ENCODE measurements around the gene CYP4F11. TPM values are rescaled to one million over a fixed set of nuclear protein-coding genes. Genes with fewer than 3 reads are reported as not detected.

Gene CYP4F11
- total RNA-seq, 2 experiments from 2014 or later: not detected

DNA sequence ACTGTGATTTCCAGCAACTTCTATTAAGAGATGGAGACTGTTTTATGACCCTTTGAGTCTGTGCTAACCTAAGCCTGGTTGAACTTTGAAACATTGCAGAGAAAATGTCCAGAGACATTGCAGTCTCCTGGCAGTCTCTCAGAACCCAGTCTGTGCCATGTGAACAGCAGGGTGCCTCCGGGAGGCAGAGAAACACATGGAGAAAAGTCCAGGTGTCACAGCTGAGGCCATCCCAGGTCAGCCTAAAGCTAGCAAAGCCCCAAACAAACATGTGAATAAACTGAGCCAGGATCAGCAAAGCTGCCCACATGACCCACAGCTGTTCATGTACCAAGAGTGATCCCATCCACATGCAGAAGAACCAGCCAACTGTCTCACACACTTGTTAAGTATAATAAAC is 7.8 kb downstream of the CYP4F11 start:
- Histone ChIP-seq H3K36me3 (ENCODE audit: insufficient read depth, low read length) (no peaks in the 10 kb centered on the region), H3K27me3 (ENCODE audit: control insufficient read depth in 1 of 2, insufficient read depth in 2 of 2, low read length in 2 of 2) (peaks cover 53 to 57% of the 10 kb centered on the region in 2 experiments), H3K9me3 (ENCODE audit: control insufficient read depth in 1 of 2, insufficient read depth in 1 of 2, low read length in 2 of 2) (no peaks in the 10 kb centered on the region), H3K27ac (ENCODE audit: low read depth in 1 of 2, low read length in 2 of 2) (no peak overlapping the region), H3K4me3 (ENCODE audit: low read length) (no peak overlapping the region), H3K4me1 (ENCODE audit: insufficient read depth, low read length) (no peaks in the 10 kb centered on the region)
- intact Hi-C loops (cut with DNase I, micrococcal nuclease): no loop called here
- no peak for DNase-seq
- no peaks in the 10 kb centered on the region for H3K4me1 Mint-ChIP-seq (ENCODE audit: low read depth)
- TF ChIP-seq, protein P1, sequence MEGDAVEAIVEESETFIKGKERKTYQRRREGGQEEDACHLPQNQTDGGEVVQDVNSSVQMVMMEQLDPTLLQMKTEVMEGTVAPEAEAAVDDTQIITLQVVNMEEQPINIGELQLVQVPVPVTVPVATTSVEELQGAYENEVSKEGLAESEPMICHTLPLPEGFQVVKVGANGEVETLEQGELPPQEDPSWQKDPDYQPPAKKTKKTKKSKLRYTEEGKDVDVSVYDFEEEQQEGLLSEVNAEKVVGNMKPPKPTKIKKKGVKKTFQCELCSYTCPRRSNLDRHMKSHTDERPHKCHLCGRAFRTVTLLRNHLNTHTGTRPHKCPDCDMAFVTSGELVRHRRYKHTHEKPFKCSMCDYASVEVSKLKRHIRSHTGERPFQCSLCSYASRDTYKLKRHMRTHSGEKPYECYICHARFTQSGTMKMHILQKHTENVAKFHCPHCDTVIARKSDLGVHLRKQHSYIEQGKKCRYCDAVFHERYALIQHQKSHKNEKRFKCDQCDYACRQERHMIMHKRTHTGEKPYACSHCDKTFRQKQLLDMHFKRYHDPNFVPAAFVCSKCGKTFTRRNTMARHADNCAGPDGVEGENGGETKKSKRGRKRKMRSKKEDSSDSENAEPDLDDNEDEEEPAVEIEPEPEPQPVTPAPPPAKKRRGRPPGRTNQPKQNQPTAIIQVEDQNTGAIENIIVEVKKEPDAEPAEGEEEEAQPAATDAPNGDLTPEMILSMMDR (IDR thresholded peaks at IDR 0.05): no peak
- H3K27me3 Mint-ChIP-seq: peaks cover 82% of the 10 kb centered on the region
- POLR2A ChIA-PET: no interaction called here
- no peaks in the 10 kb centered on the region for H3K9me3 Mint-ChIP-seq
- no peaks in the 10 kb centered on the region for H3K36me3 Mint-ChIP-seq (ENCODE audit: low read depth)
- ATAC-seq (ENCODE audit: poor library complexity): no peak
- CTCF ChIA-PET: no interaction called here
- no peak overlapping the region for H3K4me3 Mint-ChIP-seq
- H3K27ac Mint-ChIP-seq: no peak overlapping the region

DNA sequence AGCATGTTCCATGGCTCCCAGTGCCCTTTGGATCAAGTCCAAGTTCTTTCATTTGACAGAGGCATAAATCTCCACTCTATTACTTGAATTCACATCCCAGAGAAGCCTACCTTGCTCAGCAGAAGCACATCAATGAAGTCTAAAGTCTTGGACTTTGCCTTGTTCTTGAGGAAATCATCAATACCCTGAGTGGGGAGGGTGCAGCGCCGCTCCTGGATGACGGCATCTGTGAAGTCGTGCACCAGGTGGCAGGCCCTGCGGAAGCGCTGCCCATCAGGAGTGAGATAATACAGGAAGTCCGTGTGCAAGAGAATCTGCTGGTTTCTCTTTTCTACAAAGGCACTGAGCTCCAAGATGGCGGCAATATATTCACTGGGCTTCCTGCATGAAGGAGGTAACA is 10.6 kb downstream of the CYP4F11 start:
- no peak for DNase-seq
- Histone ChIP-seq H3K27ac (ENCODE audit: low read depth in 1 of 2, low read length in 2 of 2) (no peak overlapping the region), H3K27me3 (ENCODE audit: control insufficient read depth in 1 of 2, insufficient read depth in 2 of 2, low read length in 2 of 2) (peaks cover 37 to 38% of the 10 kb centered on the region in 2 experiments), H3K4me3 (ENCODE audit: low read length) (no peak overlapping the region), H3K36me3 (ENCODE audit: insufficient read depth, low read length) (no peaks in the 10 kb centered on the region), H3K4me1 (ENCODE audit: insufficient read depth, low read length) (no peaks in the 10 kb centered on the region), H3K9me3 (ENCODE audit: control insufficient read depth in 1 of 2, insufficient read depth in 1 of 2, low read length in 2 of 2) (no peaks in the 10 kb centered on the region)
- Mint-ChIP-seq H3K36me3 (ENCODE audit: low read depth) (no peaks in the 10 kb centered on the region), H3K4me1 (ENCODE audit: low read depth) (no peaks in the 10 kb centered on the region), H3K4me3 (no peak overlapping the region), H3K9me3 (no peaks in the 10 kb centered on the region), H3K27me3 (peaks cover 79% of the 10 kb centered on the region), H3K27ac (no peak overlapping the region)
- no peak for ATAC-seq (ENCODE audit: poor library complexity)
- ChIA-PET POLR2A (no interaction called here), CTCF (interaction anchor here (0.6 kb wide), 1 partner anchor 273 kb away, joined by 3 read pairs; no protein-coding TSS in a partner anchor)
- intact Hi-C loops (cut with DNase I, micrococcal nuclease): no loop called here
- TF ChIP-seq, protein P1 (IDR thresholded peaks at IDR 0.05): no peak

DNA sequence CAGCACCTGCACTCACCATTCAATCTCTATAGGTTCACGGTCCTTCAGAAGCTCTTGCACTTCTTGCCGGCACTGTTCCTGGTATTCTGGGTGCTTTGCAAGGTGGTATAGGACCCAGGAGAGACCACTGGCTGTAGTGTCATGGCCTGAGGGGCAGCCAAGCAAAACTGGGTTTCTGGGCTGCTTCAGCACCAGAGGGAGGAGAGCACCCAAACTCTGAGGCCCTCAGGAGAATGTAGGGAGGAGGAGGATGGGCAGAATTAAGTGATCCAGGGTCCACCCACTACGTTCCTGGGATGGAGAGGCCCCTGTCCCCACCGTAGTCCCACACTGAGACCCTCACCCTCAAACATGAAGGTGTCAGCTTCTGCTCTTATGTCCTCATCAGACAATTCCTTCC is 12.3 kb downstream of the CYP4F11 start:
- peaks cover 77% of the 10 kb centered on the region for H3K27me3 Mint-ChIP-seq
- no peak overlapping the region for H3K4me3 Mint-ChIP-seq
- no peaks in the 10 kb centered on the region for H3K4me1 Mint-ChIP-seq (ENCODE audit: low read depth)
- TF ChIP-seq, protein P1 (IDR thresholded peaks at IDR 0.05): no peak
- H3K27ac Mint-ChIP-seq: no peak overlapping the region
- Histone ChIP-seq H3K36me3 (ENCODE audit: insufficient read depth, low read length) (no peaks in the 10 kb centered on the region), H3K27ac (ENCODE audit: low read depth in 1 of 2, low read length in 2 of 2) (no peak overlapping the region), H3K9me3 (ENCODE audit: control insufficient read depth in 1 of 2, insufficient read depth in 1 of 2, low read length in 2 of 2) (no peaks in the 10 kb centered on the region), H3K4me1 (ENCODE audit: insufficient read depth, low read length) (no peaks in the 10 kb centered on the region), H3K27me3 (ENCODE audit: control insufficient read depth in 1 of 2, insufficient read depth in 2 of 2, low read length in 2 of 2) (peaks cover 25 to 29% of the 10 kb centered on the region in 2 experiments), H3K4me3 (ENCODE audit: low read length) (no peak overlapping the region)
- intact Hi-C loops (cut with DNase I, micrococcal nuclease): no loop called here
- H3K9me3 Mint-ChIP-seq: no peaks in the 10 kb centered on the region
- ATAC-seq (ENCODE audit: poor library complexity): no peak
- no peaks in the 10 kb centered on the region for H3K36me3 Mint-ChIP-seq (ENCODE audit: low read depth)
- ChIA-PET CTCF (no interaction called here), POLR2A (no interaction called here)
- DNase-seq: no peak
